G401 (cell line): ENCODE data around the gene ATRNL1. TPM values are rescaled to one million over a fixed set of nuclear protein-coding genes. Genes with fewer than 3 reads are reported as not detected.
"Not testable (repeated sequence)": the region's sequence is repeated elsewhere in the genome, so short reads cannot be mapped to it uniquely, and the experiment has no call there.

ENCODE experiments used
- DNase-seq: peaks from one replicate; pipeline ENCODE4 v3.0.0-alpha.2; 2015; ENCODE audit warnings: low spot score
- in situ Hi-C: cut with HindIII; loops from 2 replicates; pipeline ENCODE4 v1.10.0; 2016; ENCODE audit warnings: low sequenced_read_pairs, mixed read lengths
- total RNA-seq: library from RNA; depleted of rRNA; stranded (reverse); fragments of >200 nt; shearing (Covaris generic); gene quantifications from 2 replicates; pipeline ENCODE4 v1.2.3, GENCODE V29; 2014

ATRNL1 gene
- total RNA-seq, 1 experiment from 2014 or later = 0.44 TPM

DNA sequence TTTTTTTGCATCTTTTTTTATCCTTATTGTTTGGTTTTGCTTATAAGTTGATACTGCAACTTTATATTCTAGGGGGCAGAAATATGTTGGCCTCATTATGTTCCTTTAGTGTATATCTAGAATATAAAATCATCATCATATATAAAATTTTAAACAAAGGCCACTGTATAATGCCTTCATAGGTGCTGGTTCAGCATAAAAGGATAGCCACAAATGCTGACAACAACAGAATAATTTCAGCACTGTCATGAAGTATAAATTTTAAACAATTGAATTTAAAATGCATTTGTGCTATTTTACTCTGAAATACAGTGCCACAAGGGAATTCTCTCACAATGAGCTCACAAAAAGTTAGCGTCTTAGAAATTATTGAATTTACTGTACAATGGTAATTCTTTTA is 285.9 kb downstream of the ATRNL1 start:
- in situ Hi-C loops = no loop called here
- no peak for DNase-seq

DNA sequence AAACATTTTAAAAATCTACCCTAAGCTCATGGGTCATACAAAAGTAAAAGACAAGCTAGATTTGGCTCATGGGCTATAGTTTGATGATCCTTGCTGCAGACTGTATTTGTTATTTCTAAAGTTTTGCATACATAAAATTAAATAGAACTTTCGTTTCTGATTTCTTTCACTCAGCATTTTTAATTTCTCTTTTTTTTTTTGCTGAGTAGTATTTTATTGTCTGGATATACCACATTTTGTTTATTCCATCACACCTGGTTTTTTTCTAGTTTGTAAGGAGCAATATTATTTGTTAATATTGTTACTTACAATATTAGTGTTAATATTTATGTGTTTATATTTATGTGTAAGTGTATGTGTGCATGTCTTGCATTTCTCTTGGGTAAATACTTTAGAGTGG is 291.5 kb downstream of the ATRNL1 start:
- in situ Hi-C loops = no loop called here
- DNase-seq = no peak

DNA sequence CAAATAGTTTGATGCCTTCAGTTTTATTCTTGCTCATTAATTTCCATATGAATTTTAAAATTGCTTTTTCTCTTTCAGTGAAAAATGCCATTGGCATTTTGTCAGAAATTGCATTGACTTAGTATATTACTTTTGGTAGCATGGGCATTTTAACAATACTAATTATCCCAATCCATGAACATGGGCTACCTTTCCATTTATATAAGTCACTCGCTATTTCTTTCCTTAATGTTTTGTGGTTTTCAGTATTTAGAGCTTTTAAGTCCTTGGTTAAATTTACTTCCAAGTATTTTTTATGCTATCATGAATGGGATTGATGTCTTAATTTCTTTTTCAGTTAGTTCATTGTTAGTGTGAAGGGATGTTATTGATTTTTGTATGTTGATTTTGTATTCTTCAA is 297.4 kb downstream of the ATRNL1 start:
- no peak for DNase-seq
- in situ Hi-C loops = no loop called here

DNA sequence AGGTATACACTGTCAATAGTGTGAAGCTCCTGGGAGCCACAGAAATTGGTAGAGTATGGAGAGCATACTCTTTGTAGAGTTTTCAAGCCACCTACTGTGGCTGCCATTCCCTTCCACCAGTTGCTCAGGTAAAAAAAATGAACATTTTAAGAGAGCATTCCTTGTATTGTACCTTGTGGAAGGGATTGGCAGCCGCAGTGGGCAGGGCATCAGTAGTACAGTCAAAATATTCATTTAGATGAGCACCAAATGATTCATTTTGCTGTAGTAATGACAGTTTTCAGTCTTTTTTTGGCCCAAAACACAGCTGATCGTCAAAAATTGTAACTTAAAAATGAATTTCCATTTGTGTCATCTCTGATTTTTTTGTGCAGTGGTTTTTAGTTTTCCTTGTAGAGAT is 304.9 kb downstream of the ATRNL1 start:
- in situ Hi-C loops = no loop called here
- no peak for DNase-seq

DNA sequence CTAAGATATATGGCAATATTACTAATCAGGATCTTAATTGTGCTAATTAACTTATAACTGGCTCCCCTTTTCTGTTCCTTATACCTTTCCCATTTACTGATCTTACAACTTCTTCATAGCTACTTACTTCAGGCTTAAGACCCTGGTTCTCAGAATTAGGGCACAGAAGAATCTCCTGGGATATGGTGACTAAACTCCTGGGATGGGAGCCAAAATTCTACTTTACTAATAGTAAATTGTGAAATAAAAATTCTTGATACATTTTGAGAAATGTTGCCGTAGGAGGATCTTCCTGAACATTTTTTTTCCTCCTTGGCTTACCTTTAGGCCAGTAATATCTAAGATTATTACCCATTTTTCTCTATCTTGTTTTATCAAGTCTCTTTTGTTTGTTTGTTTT is 309.5 kb downstream of the ATRNL1 start:
- DNase-seq = no peak
- in situ Hi-C loops = no loop called here

DNA sequence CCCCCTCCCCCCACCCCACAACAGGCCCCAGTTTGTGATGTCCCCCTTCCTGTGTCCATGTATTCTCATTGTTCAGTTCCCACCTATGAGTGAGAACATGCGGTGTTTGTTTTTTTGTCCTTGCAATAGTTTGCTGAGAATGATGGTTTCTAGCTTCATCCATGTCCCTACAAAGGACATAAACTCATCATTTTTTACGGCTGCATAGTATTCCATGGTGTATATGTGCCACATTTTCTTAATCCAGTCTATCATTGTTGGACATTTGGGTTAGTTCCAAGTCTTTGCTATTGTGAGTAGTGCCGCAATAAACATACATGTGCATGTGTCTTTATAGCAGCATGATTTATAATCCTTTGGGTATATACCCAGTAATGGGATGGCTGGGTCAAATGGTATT is 312.7 kb downstream of the ATRNL1 start:
- DNase-seq, in situ Hi-C loops: not testable (repeated sequence)

DNA sequence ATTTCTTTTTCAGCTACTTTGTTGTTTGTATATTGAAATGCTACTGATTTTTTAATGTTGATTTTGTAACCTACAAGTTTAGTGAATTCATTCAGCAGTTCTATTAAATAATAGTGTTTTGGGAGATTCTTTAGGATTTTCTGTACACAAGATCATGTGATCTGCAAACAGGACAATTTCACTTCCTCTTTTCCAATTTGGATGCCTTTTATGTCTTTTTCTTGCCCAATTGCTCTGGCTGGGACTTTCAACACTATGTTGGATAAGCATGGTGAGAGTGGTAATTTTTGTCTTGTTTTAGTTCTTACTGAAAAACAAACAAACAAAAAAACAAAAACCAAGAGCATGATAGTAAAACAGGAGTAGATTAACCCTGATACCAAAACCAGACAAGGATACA is 316.2 kb downstream of the ATRNL1 start:
- no peak for DNase-seq
- in situ Hi-C loops = no loop called here

DNA sequence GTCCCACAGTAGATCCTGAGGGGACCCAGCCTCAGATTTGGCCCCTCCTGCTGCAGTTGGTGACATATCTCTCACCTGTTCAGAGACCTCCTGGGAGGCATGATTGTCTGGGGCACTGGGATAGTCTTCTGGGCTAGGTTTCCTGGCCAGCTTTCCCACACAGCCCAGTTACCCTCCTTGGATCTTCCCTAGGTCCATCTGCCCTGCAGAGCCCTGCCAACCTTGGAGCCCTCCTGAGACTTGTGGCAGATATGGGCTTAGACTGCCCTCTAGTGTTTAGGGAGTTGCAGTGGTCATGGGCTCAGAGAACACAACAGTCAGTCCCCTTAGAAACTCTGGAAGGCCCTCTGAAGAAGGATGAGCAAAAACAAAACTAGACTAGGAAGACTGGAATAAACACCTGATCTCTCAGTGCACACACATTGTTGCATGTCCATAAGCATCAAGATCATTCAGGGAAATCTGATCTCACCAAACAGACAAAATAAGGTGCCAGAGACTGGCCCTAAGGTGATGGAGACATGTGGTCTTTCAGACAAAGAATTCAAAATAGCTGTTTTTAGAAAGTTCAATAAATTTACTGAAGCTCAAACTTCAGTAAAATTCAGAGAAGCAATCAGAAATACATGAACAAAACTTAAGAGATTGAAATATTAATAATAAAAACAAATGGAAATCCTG is 324.6 kb downstream of the ATRNL1 start:
- in situ Hi-C loops = no loop called here
- DNase-seq = peak; percentile 9

DNA sequence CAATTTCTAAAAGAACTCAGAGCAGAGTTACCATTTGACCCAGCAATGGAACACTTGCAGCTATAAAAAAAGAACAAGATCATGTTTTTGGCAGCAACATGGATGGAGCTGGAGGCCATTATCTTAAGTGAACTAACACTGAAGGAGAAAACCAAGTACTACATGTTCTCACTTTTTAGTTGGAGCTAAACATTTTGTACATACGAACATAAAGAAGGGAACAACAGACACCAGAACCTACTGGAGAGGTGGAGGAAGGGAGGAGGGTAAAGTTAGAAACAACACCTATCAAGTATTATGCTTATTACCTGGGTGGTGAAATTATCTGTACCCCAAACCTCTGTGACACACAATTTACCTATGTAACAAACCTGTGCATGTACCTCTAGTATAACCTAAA is 329.5 kb downstream of the ATRNL1 start:
- in situ Hi-C loops = no loop called here
- DNase-seq = no peak

DNA sequence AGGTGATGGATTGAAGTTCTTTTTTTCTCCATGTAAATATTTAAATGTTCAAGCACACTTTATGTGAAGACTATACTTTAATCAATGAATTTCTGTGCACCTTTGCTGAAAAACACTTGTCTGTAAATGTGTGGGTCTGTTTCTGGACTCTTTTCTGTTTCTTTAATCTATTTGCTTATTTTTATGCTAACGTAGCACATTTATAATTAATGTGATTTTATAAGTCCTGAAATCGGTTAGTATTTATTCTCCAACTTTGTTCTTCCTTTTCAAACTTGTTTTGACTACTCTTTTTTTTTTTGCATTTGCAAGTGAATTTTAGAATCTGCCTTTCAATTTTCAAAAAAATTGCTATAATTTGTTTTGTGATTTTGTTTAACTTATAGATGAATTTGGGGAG is 334.4 kb downstream of the ATRNL1 start:
- in situ Hi-C loops = no loop called here
- no peak for DNase-seq

DNA sequence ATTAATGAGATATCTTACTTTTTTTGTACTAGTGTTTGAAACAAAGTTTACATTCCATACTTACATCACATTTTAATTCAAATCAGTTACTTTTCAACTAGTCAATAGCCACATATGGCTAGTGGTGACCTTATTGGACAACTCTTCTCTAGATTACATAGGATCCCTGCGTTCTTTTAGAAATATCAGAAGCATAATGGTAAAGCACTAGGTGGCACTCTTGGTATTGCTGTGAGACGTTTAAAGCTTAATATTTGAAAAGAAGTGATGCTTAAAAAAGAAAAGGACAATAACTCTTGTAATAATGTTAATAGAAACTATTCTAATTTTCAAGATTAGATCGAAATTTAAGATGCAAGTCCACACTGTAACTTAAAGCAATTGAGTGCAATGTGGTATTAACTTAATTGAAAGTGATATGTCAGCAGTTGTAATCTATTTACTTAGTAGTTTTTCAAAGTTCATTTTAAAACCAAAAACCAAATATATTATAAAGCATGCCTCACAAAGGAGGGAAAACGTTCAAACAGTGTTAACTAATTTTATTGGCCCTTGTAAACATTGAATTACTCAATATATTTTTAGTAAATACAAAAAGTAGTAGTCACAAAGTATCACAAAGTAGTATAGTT is 339.1 kb downstream of the ATRNL1 start:
- in situ Hi-C loops = no loop called here
- peak; percentile 8 for DNase-seq

DNA sequence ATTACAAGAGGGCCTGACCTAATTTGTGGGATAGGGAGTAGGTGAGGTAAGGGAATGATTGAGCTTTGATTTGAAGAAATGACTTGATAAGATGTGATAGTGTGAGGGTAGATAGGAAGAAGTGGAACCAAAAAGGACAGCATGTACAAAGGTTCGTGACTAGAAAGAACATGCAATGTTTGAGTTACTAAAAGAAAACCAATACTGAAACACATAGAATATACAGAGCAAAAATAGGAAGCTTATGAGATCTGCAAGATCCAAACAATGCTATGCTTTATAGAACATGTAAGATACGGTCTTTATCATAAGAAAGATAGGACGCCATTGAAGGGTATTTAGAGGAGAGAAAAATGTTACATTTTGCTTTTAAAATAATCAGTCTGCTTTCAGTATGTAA is 343.8 kb downstream of the ATRNL1 start:
- DNase-seq = no peak
- in situ Hi-C loops = no loop called here

DNA sequence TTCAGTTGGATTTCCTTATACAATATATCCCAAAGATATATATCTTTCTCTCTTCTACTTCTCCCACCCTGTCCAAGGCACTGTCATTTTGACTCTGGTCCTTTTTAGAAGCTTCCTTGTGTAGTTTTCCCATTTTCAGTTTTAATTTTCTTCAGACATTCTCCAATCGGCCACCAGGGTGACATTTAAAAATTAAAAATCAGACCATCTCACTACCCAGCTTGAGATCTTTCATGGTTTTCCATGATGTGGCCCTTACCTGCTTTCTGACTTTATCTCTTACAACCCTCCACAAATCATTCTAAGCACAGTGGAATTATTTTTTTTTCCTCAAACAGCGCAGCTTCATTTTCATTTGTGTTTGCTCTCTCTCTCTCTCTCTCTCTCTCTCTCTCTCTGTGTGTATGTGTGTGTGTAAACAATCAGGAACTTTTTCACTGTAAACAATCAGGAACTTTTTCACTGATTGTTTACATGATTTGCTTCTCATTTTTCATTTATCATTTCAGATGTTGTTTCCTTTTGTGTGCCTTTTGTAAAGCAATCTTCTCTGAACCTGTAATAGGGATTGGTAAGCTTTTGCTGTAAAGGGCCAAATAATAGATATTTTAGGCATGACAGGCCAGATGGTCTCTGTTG is 348.9 kb downstream of the ATRNL1 start:
- in situ Hi-C loops = no loop called here

DNA sequence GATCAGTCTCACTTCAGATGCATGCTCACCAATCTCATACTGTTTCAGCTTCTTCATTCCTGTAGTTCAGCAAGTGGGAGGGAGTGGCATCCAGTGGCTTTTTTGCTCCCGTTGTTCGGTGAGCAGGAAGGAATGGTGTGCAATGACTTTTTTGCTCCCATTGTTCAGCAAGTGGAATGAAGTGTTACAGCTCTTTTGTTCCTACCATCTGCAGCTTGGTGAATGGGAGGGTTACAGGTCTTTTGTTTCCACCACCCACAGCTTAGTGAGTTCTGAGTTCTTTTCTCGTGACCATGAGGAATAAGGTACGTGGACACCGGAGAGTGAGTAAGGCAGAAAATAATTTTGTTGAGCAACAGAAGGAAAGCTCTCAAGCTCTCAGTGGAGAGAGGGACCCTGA is 363.6 kb downstream of the ATRNL1 start:
- DNase-seq = no peak
- in situ Hi-C loops = no loop called here

More for the DNA sequence above, 348.9 kb downstream of the ATRNL1 start:
- DNase-seq = no peak

DNA sequence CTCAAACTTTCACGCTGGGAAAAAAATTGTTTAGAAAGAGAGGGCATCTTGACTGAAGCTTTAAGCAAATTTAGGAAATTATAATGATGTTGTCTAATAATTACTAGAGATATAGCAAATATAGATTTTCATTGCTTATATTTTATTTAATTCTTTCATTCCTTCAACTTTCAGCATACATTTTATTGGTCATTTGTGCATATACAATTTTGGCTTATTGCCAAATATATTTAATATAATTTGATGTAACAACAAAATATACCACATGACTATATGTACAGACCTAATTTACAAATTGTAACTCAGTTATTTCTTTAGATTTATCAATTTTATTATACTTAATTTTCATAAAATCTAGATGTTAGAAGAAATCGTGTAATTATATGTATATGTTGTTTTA is 390.1 kb downstream of the ATRNL1 start:
- DNase-seq = no peak
- in situ Hi-C loops = no loop called here

DNA sequence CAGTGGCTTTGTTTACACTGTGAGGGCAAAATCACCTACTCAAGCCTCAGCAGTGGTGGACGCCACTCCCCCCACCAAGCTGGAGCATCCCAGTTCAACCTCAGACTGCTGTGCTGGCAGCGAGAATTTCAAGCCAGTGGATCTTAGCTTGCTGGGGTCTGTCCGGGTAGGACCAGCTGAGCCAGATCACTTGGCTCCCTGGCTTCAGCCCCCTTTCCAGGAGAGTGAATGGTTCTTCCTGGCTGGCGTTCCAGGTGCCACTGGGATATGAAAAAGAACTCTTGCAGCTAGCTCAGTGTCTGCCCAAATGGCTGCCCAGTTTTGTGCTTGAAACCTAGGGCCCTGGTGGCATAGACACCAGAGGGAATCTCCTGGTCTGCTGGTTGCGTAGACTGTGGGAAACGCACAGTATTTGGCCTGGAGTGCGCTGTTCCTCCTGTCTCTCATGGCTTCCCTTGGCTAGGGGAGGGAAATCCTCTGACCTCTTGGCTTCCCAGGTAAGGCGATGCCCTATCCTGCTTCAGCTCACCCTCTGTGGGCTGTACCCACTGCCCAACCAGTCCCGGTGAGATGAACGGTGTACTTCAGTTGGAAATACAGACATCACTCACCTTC is 398.5 kb downstream of the ATRNL1 start:
- DNase-seq = no peak
- in situ Hi-C loops = no loop called here

DNA sequence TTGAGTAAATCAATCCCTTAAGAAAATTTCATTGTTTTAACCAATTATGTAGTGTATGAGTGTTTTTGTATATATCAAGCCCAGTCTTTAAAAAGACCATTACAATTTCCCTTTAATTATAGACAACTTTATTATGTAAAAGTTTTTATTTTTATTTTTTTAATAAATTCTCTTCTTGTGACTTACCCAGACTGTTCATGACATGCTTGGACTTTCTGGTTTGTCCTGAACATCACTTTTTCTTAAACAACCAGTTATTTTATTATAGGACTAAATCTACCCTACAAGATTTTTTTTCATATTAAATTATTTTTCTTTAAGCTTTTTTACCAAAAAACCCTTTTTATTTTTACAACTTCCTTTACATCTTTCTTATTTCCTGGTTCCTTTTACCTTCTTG is 410.4 kb downstream of the ATRNL1 start:
- in situ Hi-C loops = no loop called here
- DNase-seq = no peak

DNA sequence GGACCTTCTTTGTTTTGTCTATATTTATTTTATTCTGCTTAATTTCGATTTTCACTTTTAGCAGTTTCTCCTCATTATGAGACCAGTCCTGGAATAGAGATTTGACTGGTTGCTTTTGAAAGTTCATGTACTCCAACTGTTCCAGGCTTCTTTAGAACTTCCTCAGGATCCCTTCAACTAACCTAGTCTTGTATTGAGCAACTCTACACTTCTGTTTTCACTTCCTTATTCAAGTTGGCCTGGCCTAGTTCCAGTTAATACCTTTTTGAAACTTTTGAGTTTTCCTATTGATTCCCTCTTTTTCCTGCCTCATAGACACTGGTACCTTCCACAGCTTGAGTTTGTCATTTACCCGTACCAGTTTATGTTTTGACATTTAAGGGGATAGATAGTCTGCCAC is 421.7 kb downstream of the ATRNL1 start:
- in situ Hi-C loops = no loop called here
- DNase-seq = no peak

DNA sequence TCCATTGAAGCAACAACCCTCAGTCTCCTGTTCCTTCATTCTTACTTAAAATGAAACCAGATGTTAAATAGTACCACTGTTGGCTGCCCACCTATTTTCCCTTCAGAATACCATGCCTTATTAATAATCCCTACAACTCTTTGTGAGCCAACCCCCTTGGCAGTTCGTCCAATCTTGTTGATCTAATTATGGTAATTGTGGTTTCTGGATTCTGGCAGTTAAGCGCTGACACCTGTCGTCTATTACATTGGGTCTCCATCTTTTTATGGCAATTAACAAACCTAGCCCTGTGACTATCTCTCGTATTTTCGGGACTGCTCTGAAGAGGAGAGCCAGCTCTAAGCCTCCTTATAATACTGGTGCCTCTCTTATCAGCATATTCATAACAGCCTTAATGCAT is 432.0 kb downstream of the ATRNL1 start:
- in situ Hi-C loops = no loop called here

DNA sequence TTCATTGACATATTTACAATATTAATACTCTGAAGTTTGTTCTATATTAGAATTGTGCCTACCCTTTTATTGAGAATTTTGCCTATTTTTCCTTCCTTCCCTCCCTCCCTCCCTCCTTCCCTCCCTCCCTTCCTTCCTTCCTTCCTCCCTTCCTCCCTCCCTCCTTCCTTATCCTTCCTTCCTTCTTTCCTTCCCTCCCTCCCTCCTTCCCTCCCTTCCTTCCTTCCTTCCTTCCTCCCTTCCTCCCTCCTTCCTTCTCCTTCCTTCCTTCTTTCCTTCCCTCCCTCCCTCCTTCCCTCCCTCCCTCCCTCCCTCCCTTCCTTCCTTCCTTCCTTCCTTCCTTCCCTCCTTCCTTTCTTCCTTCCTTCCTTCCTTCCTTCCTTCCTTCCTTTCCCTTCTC is 434.5 kb downstream of the ATRNL1 start:
- in situ Hi-C loops = not testable (repeated sequence)

More for the DNA sequence above, 432.0 kb downstream of the ATRNL1 start:
- no peak for DNase-seq

More for the DNA sequence above, 434.5 kb downstream of the ATRNL1 start:
- not testable (repeated sequence) for DNase-seq
